GM10847 (cell line): ENCODE results near the gene LRG1.

Experiments used
- POLR2A ChIP-seq: IDR thresholded peaks from 2 replicates; pipeline ENCODE4 v1.6.1; 2011; ENCODE audit not compliant: insufficient read length; ENCODE audit errors: extremely low read depth

The LRG1 gene

DNA sequence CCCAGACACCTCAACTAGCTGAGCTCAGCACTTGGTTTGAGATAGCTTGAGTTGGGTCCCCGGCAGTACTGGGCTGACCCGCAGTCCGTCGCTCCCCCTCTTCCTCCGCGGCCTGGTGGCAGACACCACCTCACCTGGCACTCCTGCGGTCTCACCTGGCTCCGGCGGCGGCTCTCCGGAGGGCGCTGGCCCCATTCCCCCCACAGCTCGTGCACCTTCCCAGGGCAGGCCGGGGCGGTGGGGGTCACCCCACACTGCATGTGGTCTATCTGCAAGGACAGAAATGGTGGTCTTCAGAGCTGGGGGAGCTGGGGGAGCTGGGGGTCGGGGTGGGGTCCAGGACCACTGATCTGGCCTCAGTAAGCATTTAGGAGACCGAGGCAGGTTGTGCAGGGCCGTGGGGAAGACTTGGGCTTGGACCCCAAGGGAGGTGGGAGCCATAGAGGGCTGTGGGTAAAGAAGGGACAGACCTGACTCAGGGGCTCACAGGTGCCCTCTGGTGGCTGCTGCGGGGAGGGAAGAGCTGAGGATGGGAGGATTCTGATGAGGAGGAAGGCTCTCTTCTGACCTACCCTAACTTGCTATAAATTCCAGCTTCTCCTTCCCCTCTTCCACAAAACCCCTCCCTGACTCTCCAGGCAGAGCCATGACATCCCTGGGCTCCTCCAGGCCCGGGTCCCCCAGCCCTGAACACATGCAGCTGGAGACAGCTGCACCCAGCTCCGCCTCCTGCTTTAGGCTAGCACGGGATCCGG lies 14.9 kb downstream of the LRG1 start:
- TF ChIP-seq POLR2A, result no peak

GRCh38 chr19:4523306-4524110 lies 16.3 kb downstream of the LRG1 start:
- TF ChIP-seq POLR2A, result no peak

- no peak for TF ChIP-seq POLR2A
Observed at GRCh38 chr19:4522291-4523002, 17.4 kb downstream of the LRG1 start.

GRCh38 chr19:4521888-4522242 lies 18.0 kb downstream of the LRG1 start:
- TF ChIP-seq POLR2A, result no peak

DNA sequence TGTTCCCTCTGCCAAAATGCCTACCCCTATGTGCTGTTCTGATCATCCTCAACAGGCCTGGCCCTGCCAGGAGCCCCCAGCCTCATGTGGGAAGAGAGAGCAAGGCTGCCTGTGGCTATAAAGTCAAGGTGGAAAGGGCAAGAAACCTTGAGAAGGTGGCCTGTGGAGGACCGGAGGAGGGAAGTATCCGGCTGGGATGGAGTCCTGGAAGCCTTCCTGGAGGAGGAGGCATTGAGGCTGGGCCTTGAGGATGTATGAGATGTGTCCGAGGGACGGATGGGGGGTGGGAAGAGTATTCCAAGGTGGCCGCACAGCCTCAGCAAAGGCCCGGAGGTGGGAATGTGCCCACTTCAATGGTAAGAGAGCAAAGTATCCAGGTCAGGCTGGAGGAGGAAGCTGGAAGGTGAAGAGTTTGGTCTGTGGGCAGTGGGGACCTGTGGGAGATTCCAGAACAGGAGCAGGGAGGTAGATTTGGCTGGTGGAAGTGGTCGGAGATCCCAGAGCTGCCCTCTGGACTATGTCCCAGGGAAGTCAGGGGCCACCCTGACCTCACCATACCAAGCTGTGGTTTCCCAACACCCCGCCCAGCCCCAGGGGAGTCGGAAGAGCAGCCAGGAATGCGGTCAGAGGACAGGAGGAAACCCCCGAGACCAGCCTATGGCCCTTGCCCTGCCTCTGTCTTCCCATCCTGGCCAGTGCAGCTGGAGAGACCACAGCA lies 18.5 kb downstream of the LRG1 start:
- no peak for TF ChIP-seq POLR2A

- no peak for TF ChIP-seq POLR2A
Observed at GRCh38 chr19:4519521-4520277, 20.1 kb downstream of the LRG1 start.

GRCh38 chr19:4519172-4519496 lies 20.7 kb downstream of the LRG1 start:
- TF ChIP-seq POLR2A, result no peak

DNA sequence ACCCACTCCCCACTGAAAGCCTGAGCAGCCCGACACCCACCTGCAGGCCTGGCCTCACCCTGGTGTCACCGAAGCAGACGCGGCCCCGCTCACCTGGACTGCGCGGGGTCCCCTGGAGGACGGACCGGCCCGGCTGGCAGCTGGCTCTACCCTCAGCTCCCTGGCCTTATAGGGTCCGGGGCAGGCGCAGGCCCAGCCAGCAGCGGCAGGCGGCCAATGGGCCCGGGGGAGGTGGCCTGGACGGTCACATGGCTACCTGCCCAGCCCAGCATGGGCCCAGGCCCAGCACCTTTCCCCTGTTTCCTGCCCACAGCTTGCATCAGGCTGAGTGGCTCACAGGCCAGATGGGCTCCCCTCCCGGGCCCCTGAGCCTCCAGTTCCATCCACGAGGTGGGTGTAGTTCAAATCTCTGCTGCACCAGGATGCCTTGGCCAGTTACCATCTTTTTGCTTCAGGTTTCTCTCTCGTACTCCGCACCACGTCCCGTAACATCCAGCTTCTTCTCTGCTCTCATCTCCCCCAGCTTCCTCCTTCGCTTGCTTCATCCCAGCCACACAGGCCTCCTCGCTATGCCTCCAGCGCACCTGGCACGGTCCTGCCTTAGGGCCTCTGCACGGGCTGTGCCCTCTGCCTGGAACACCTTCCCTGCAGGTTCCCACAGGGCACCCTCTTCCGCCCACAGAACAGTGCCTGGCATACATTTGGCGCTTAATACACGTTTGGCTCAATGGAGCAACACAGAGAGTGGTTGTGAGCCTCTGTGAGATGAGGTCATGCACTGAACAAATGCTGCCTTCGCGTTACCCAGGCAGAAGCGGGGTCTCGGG lies 21.3 kb downstream of the LRG1 start, which contains the start of gene PLIN4:
Gene PLIN4, minus strand, starts transcription at position 142 of the 827 bp plus-strand sequence. CDS start 214 bp downstream, outside the sequence.
- TF ChIP-seq POLR2A, result no peak

DNA sequence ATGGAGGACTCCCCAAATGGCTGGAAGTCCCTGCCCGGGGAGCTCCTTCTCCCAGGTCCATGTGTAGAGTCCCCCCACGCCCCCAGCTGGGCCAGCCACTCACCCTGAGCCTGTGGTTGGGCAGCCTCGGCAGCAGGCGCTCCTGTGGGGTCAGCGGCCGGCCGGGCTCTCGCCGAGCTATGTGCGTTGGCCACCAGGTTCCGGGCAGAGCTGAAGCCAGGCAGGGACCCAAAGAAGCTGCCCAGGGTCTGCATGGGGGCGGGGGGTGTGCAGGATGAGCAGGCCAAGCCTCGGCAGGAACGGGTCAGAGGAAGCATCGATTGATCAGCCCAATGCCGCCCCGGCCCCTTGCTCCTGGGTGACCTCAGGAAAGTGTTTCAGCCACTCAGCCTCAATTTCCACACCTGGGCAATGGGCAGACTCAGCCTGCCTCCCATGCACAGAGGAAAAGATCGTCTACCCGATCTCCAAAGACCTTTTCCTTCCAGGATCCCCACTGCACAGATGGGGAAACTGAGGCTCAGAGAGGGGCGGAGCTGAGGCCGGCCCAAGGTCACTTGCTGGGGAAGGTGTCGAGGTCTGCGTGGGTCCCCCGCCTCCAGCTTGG lies 22.3 kb downstream of the LRG1 start:
- no peak for TF ChIP-seq POLR2A

DNA sequence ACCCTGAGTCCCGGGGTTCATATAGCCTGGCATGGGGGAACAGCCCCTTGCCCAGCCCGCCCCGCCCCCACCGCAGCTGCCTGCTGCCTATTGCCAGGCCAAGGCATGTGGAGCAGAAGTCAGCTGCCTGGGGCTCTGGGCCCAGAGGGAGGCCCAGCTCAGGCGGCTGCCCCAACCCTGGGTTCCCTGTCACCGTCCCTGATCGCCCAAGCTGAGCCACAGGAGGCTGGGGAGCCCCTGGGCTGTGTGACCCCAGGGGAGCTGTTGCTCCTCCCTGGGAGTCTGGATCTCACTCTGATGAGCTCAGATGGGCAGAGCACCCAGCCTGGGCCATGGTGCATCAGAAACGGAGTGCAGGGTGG lies 22.9 kb downstream of the LRG1 start:
- no peak for TF ChIP-seq POLR2A

- TF ChIP-seq POLR2A, result no peak
Observed at GRCh38 chr19:4516199-4516938, 23.5 kb downstream of the LRG1 start.

GRCh38 chr19:4515732-4516131 lies 24.1 kb downstream of the LRG1 start:
- TF ChIP-seq POLR2A, result no peak

DNA sequence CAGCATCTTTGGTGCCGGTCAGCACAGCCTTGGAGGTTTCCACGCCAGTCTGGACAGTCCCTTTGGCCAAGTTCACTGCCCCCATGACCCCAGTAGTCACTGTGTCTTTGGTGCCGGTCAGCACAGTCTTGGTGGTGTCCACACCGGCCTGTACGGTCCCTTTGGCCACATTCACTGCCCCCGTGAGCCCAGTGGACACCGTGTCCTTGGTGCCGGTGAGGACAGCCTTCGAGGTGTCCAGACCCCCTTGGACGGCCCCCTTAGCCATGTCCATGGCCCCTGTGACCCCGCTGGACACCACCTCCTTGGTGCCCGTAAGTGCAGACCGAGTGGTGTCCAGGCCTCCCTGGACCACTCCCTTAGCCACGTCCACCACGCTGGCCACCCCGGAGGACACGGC lies 26.6 kb downstream of the LRG1 start:
- no peak for TF ChIP-seq POLR2A
